HuH-7 (cell line): ENCODE measurements around the gene IL17RB.
A peak's percentile ranks its signal among the peaks of the same experiment; 100 is the strongest.

Experiments used
- DNase-seq: peaks from one replicate; pipeline ENCODE4 v3.0.0; 2011; ENCODE audit warnings: low spot score

The IL17RB gene

GRCh38 chr3:53863145-53863544, 16.8 kb downstream of the IL17RB start:
- DNase-seq, result no peak

GRCh38 chr3:53865732-53866499, 19.5 kb downstream of the IL17RB start:
- DNase-seq, result no peak

GRCh38 chr3:53880396-53881345, 34.3 kb downstream of the IL17RB start:
- no peak for DNase-seq

DNA sequence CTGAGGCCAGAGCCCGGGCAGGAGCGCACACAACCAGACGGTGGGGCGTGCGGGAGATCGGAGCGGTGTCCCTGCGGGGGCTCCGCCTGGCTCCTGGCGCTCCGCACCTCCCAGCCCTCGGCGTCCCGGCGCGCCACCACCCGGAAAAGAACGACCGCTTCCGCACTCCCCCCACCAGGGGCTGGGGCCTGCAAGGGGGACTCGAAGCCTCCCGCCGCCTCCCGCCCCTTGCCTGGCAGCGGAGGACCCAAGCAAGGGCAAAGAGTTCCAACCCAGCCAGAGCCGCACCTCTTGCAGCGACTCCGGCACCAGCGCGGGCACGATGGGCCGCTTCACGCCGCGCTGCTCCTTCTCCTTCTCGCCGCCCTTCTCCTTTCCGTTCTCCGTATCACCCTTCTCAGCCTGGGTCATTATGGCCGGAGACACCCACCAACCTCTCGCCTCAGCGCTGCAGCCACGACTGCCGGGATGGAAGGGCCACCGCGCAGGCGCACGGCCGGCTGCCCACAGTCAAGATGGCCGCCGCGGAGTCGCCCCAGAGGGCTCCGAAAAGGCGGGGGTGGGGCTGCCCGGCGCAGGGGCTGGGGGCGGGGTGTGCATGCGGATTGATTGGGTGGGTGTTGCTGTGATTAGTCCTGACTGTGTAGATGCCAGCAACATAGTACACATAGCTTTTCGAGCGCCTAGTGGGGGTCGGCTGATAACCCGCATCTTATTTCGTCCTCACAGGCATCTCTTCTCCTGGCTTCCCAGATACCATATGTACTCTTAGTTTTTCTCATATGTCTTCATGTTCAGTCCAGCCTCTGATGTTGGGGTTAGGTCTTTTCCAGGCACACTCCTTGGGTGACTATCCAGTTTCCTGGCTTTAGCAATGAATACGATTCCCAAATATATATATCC, 35.6 kb downstream of the IL17RB start, which contains the start of gene ACTR8:
ACTR8 (minus strand) TSS at position 462 of the 903 bp plus-strand sequence; CDS start at position 411, 51 bp downstream.
- DNase-seq, result peak; percentile 66

GRCh38 chr3:53883008-53883407, 36.6 kb downstream of the IL17RB start:
- no peak for DNase-seq

- DNase-seq, result no peak
Observed at GRCh38 chr3:53884623-53885022, 38.3 kb downstream of the IL17RB start.

DNA sequence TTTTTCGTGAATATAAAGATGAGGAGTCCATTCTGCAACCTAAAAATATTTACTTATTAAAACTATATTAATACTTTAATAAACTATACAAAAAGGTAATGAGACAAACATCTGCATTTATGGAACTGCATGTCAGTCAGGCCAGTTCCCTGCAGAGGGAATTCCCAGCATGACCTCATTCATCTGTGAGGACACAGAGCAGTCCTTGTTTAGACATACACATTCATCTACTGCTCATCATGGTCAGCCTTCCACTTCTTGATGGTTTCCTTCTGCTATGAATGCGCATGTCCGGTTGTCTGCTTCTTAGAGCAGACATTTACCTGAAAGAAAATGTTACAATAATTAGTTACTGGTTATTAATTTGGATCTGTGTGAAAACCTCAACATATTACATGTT, 38.9 kb downstream of the IL17RB start:
- DNase-seq, result no peak

DNA sequence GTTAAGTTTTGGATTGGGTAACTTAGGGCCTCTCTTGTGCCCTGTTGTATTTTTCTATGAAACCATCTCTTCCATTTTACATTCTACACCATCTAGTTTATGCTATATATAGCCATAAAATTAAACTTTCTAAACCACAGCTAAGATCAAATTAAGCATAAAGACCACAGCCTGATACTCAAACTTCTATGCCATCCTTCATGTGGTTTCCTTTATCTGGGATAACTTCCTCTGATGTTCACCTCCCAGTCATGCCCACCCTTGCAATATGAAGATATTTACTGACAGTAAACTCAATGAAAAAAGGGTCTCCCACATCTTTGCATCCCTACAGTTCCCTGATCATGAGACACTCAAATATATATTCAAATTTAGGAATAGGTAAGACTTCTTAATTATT, 41.1 kb downstream of the IL17RB start:
- no peak for DNase-seq

- DNase-seq, result no peak
Observed at GRCh38 chr3:53888232-53888631, 41.9 kb downstream of the IL17RB start.

DNA sequence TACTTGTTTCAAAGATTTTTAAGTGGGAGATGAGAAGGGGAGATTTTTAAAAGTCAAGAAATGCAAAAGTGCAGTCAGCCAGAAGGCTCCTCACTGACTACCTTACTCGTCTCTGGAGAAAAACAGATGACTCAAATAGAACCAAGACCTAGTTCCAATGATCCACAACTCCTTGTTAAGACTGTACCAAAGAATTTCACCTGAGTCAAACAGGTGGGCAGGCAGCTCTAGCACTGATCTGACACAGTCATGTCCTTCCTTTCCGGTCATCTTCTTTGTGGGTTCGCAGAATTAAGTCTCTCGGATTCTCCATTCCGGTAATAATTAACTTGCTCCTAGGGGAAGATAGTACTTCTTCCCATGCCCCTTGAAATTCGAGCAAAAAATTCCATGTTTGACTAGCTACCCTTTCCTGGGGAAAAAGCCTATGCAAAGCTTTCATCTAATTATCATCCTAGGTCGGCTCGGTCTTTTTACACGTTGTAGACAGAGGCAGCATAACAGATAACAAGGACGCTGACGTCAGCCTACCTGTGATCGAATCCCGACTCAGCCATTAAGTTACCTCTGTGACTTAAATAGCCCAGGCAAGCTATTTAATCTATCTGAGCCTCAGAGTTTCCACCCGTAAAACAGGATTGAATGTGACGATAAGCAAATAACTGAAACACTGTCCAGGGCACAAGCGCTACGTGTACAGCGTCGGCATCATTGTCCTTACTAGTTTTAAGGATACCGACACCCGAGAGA, 44.5 kb downstream of the IL17RB start:
- peak; percentile 12 for DNase-seq

- peak; percentile 55 for DNase-seq
Observed at GRCh38 chr3:53891497-53892285, 45.3 kb downstream of the IL17RB start, which contains the start of gene SELENOK. Gene SELENOK (minus strand): TSS chr3:53891859.

GRCh38 chr3:53892286-53892637, 45.9 kb downstream of the IL17RB start:
- no peak for DNase-seq

DNA sequence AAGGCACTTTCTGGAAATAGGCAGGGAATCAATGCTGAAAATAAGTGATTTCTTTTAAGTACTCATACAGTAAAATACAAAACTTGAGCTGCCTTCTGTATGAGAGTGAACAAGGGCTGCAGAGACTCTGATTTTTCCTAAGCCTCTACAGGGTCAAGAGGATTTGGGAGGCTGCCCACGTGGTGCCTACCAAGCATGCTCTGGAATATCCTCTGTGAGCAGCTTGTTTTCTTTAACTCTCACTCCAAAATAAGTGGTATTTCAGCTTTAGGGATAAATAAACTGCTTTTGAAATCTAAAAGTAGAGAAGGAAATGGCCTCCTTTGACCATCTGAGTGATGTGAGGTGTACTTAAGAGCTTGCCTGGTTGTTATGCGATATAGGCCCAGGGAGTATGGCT, 53.4 kb downstream of the IL17RB start:
- no peak for DNase-seq

- DNase-seq, result no peak
Observed at GRCh38 chr3:53900666-53901331, 54.4 kb downstream of the IL17RB start.

DNA sequence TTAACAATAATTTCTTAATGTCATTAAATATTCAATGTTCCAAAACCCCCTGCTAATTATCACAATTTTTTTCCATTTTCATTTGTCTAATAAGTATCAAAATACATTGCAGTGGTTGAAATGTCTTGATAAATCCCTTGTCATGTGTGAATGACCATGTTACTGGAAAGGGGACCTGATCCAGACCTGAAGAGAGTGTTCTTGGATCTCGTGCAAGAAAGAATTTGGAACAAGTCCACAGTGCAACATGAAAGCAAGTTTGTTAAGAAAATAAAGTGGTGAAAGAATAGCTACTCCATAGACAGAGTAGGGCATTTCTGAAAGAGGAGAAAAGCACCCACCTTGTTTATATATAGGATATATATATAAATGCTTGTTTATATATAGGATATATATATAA, 55.7 kb downstream of the IL17RB start:
- DNase-seq, result no peak

- no peak for DNase-seq
Observed at GRCh38 chr3:53902711-53903110, 56.3 kb downstream of the IL17RB start.

DNA sequence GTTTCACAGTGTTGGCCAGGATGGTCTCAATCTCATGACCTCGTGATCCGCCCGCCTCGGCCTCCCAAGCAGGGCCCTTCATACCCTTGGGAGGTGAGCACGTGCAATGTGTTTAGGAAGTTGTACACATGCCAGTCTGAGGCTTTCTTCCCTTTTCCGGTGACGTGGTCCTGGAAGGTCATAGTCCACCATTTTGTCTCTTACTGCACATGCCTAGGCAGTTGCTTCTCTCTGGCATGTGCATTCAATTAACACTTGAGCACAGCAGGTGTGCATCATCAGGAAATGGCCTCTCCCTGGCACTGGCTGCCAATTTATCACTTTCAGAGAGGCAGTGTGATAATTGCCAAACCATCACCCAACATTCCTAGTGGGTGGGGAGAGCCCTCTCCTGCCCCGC, 67.0 kb downstream of the IL17RB start:
- no peak for DNase-seq
